Measurements from ENCODE around the gene UNC50.

The UNC50 gene

DNA sequence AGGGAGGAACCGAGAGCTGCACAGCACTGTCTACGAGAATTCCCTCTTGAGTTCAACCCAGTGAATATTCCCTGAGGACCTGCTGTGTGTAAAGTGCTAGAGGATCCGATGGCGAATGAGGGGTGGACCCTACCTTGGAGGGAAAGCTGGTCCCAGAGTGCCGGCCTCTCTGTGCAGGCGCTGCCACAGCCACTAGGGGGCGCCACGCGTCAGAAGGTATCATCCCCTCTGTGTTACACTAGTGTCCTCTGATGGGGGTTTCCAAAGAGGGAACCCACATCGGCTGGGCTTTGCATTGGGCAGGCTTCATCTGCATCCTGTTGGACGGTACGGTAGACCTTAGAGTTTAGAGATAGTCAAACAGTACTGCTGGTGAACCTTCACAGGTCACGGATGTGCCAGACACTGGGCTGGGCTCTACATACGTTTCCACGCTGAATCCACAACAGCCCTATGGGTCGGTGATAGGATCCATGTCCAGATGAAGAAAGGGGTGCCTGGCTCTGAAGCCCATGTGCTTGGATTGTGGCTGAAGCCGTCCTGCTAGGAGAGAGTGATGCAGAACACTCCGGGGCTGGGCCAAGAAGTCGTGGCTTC is 39.1 kb upstream of the UNC50 start:
- peaks cover 78% of the 10 kb centered on the region for H3K36me3 Mint-ChIP-seq (ENCODE audit: insufficient read depth)
- H3K27ac Mint-ChIP-seq: peak overlapping the region; percentile 82 to 90
- H3K27me3 Mint-ChIP-seq: no peaks in the 10 kb centered on the region
- H3K4me1 Mint-ChIP-seq (ENCODE audit: low read depth in 2 of 2): peaks cover 7 to 21% of the 10 kb centered on the region in 2 donors
- H3K9me3 Mint-ChIP-seq: no peaks in the 10 kb centered on the region
- ATAC-seq (replicated peaks) (peak; percentile 95), DNase-seq (peak; percentile 69 to 72 (median 70))
- no peak overlapping the region for H3K4me3 Mint-ChIP-seq

DNA sequence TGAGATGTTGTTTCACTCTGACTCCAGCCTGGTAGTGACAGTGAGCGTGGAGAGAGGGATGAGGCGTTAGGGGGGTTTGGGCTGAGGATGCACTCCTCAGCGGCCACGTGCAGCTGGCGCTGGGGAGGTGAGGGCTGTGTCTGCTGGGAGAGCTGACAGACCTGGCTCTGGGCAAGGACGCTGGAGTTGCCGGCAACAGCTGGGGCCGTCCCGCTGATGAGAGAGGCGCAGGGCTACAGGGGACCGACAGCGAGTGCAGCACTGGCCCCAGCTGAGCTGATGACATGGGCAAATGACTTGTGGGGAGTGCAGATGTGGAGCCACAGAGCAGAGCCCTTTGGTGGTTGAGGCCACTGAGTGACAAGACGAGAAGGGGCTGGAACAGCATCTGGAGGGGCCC is 38.5 kb upstream of the UNC50 start:
- H3K36me3 Mint-ChIP-seq (ENCODE audit: insufficient read depth): peaks cover 82% of the 10 kb centered on the region
- no peak overlapping the region for H3K4me3 Mint-ChIP-seq
- ATAC-seq (replicated peaks) (no peak), DNase-seq (no peak)
- H3K9me3 Mint-ChIP-seq: no peaks in the 10 kb centered on the region
- no peaks in the 10 kb centered on the region for H3K27me3 Mint-ChIP-seq
- H3K27ac Mint-ChIP-seq: peak overlapping the region; percentile 82 to 90
- H3K4me1 Mint-ChIP-seq (ENCODE audit: low read depth in 2 of 2): peaks cover 7 to 21% of the 10 kb centered on the region in 2 donors

DNA sequence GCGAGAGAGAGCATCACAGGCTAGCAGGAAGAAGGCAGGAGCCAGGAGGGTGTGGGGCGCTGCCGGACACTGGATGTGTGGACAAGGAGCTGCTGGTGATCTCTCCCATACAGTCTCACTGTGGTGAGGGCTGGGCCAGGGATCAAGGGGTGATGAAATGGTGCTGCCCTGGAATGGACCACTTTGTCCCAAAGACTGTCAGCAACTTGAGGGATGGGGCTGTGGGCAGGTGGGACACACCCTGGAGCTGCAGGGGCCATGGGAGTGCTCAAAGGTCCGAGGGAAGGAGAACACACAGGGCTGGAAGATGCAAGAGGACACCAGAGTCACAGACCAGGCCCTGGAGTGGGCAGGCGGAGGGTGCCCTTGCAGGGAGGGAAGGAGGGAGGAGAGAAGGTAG is 38.0 kb upstream of the UNC50 start:
- H3K27me3 Mint-ChIP-seq: no peaks in the 10 kb centered on the region
- peaks cover 7 to 21% of the 10 kb centered on the region in 2 donors for H3K4me1 Mint-ChIP-seq (ENCODE audit: low read depth in 2 of 2)
- DNase-seq (no peak), ATAC-seq (replicated peaks) (no peak)
- H3K27ac Mint-ChIP-seq: peak overlapping the region; percentile 82 to 90
- no peaks in the 10 kb centered on the region for H3K9me3 Mint-ChIP-seq
- H3K4me3 Mint-ChIP-seq: no peak overlapping the region
- peaks cover 81% of the 10 kb centered on the region for H3K36me3 Mint-ChIP-seq (ENCODE audit: insufficient read depth)

DNA sequence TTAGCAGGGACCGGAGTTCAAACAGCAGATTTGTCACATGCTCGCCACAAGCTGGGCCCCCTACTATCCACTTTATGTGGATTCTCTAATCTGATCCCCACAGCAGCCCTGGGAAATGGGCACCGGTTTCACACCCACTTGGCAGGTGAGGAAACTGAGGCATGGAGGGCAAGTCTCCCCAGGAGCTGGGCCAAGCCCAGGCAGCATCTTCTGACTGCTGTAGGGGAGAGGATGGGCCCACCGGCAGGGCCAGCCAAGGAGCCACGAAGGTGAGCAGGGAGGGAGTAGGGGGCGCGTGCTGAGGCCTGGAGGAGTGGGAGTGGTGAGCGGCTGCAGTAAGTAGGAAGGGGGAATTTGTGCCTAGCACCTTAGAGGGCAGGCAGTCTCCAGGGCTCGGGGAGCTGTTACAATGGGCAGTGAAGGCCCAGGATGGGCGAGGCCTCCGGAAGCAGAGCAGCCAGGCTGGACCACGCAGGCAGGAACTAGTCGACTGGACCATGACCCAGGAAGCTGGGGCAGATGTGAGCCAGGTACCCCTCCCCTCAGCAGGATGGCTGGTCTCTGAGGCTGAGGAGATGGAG is 37.2 kb upstream of the UNC50 start:
- ATAC-seq (replicated peaks) (no peak), DNase-seq (no peak)
- H3K27ac Mint-ChIP-seq: peak overlapping the region; percentile 25 to 65
- peaks cover 7 to 23% of the 10 kb centered on the region in 2 donors for H3K4me1 Mint-ChIP-seq (ENCODE audit: low read depth in 2 of 2)
- H3K36me3 Mint-ChIP-seq (ENCODE audit: insufficient read depth): peaks cover 76% of the 10 kb centered on the region
- no peak overlapping the region for H3K4me3 Mint-ChIP-seq
- H3K9me3 Mint-ChIP-seq: no peaks in the 10 kb centered on the region
- H3K27me3 Mint-ChIP-seq: no peaks in the 10 kb centered on the region

DNA sequence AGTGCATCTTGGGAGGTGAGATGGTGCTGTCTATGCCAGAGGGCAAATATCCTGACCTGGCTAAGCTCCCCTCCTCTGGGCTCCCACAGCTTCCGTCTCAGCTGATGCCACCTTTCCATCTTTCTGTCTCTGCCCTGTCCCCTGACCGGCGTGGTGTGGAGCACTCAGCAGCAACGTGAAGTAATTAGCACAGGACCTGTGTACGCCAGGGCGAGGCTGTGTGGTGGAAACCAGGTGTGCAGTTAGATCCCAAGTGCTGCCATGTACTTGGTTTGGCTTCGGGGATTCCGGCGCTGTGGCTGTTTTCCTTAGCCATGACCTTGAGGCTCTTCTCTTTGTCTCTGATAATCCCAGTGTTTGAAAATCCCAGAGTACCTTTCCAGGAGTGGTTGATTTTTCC is 36.6 kb upstream of the UNC50 start:
- peak overlapping the region in 1 of 2 donors; percentile 65 for H3K27ac Mint-ChIP-seq
- no peaks in the 10 kb centered on the region for H3K9me3 Mint-ChIP-seq
- no peak overlapping the region for H3K4me3 Mint-ChIP-seq
- H3K27me3 Mint-ChIP-seq: no peaks in the 10 kb centered on the region
- H3K36me3 Mint-ChIP-seq (ENCODE audit: insufficient read depth): peaks cover 74% of the 10 kb centered on the region
- peaks cover 7 to 18% of the 10 kb centered on the region in 2 donors for H3K4me1 Mint-ChIP-seq (ENCODE audit: low read depth in 2 of 2)
- no peak for DNase-seq
- ATAC-seq (replicated peaks): no peak

DNA sequence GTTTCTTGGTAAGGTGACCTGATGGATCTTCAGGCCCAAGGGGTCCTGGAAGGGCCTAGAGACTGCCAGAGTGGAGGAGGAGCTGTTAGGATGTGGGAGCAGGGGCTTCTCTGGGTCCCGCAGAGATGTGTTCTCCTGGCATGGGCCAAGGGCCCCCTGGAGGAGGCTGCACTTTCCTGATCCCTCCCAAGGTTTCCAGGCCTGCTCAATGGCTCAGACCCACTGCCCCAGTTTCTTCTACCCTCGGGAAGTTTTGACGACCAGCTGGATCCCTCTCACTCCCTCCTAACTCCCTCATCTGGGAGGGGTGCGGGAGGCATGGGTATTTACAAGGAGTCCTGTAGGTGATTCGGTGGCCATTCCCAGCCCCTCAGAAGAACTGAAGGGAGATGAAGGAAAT is 36.2 kb upstream of the UNC50 start:
- no peaks in the 10 kb centered on the region for H3K9me3 Mint-ChIP-seq
- peaks cover 74% of the 10 kb centered on the region for H3K36me3 Mint-ChIP-seq (ENCODE audit: insufficient read depth)
- no peak overlapping the region for H3K4me3 Mint-ChIP-seq
- H3K27me3 Mint-ChIP-seq: no peaks in the 10 kb centered on the region
- peak overlapping the region in 1 of 2 donors; percentile 65 for H3K27ac Mint-ChIP-seq
- H3K4me1 Mint-ChIP-seq (ENCODE audit: low read depth in 2 of 2): peaks cover 7 to 14% of the 10 kb centered on the region in 2 donors
- DNase-seq (no peak), ATAC-seq (replicated peaks) (no peak)

DNA sequence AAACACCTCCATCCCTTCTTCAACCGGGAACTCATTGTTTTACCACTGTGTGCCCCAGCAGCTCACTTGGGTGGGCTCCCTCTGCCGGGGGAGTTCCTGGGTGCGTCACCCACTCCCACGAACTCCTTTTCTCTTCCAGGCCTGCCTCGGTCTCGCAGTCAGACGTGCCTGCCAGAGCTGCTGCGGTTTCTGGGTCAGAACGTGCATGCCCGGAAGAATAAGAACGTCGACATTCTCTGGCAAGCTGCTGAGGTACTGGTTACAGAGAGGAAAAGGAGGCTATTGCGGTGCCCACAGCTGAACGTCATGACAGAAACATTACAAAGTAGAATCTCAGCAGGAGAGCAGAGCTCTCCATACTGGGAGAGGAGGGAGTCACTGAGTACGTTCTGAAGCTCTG is 35.7 kb upstream of the UNC50 start:
- ATAC-seq (replicated peaks): no peak
- Mint-ChIP-seq H3K4me3 (no peak overlapping the region), H3K36me3 (ENCODE audit: insufficient read depth) (peaks cover 72% of the 10 kb centered on the region), H3K4me1 (ENCODE audit: low read depth in 2 of 2) (peaks cover 7 to 12% of the 10 kb centered on the region in 2 donors), H3K27me3 (no peaks in the 10 kb centered on the region), H3K27ac (peak overlapping the region in 1 of 2 donors; percentile 65), H3K9me3 (no peaks in the 10 kb centered on the region)
- DNase-seq: no peak

DNA sequence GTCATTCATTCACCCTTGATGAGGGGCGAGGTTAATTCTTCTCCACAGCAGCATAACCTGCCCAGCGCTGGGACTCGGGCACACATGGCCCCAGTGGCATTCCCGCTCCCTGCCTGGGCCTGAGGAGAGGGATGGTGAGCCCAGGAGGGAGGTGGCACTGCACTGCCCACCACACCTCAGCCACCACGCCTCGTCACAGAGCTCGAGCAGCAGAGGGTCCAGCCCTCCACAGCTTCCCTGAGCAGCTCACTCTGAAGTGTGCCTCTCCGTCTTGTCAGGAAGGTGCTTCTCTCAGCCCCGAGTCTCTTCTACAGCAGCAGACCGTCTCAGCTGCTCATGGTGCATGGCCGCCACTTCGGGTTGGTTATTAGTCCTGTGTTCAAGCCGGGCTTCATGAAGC is 35.0 kb upstream of the UNC50 start:
- Mint-ChIP-seq H3K27ac (peak overlapping the region; percentile 41 to 88), H3K9me3 (no peaks in the 10 kb centered on the region), H3K4me3 (no peak overlapping the region), H3K4me1 (ENCODE audit: low read depth in 2 of 2) (peaks cover 7 to 15% of the 10 kb centered on the region in 2 donors), H3K27me3 (no peaks in the 10 kb centered on the region), H3K36me3 (ENCODE audit: insufficient read depth) (peaks cover 72% of the 10 kb centered on the region)
- DNase-seq (no peak), ATAC-seq (replicated peaks) (no peak)

DNA sequence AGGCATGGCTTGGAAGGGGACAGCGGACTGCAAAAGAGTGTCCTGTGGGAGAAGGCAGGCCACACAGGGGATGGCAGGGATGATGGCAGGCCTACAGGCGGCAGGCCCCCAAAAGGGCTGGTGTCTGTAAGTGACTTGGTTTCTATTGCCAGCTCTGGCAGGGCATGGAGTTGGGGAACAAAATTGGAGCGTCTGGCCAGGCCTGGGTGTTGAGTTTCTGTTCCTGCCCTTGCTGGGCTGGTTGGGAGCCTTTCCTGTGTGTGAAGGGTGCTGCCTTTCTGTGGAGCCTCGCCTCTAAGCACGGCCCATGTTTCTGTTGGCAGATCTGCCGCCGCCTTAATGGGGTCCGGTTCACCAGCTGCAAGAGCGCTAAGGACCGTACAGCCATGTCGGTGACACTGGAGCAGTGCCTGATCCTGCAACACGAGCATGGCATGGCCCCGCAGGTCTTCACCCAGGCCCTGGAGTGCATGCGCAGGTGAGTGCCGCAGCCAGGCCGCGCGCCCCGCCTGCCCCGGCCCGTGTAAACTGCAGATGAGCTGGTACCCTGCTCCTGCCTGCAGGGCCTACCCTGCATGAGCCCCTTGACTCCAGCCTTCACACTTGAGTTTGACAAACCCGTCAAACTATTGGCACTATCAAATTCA is 31.6 kb upstream of the UNC50 start:
- DNase-seq (no peak), ATAC-seq (replicated peaks) (no peak)
- Mint-ChIP-seq H3K36me3 (ENCODE audit: insufficient read depth) (peaks cover 74% of the 10 kb centered on the region), H3K4me3 (no peak overlapping the region), H3K9me3 (no peaks in the 10 kb centered on the region), H3K27me3 (no peaks in the 10 kb centered on the region), H3K4me1 (ENCODE audit: low read depth in 2 of 2) (peaks cover 7% of the 10 kb centered on the region in 2 donors), H3K27ac (peak overlapping the region in 1 of 2 donors; percentile 11)

DNA sequence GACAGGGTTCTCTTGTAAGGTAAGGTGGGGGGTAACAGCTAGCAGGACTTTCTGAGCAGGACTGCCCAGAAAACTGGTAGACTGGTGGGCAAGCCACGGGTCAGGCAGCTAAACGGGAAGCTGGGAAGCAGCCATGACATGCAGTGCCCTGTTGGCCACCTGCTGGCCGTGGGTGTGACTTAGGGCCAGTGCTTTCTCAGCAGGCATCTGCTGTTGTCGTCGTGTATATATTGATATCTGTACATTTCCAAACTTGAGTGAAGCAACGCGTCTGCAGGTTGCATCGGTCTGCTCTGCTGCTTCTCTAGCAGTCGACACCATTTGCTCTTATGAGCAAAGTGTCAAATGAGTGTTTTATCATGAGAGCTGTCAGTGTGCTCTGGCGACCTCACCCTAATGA is 31.1 kb upstream of the UNC50 start:
- Mint-ChIP-seq H3K9me3 (no peaks in the 10 kb centered on the region), H3K4me1 (ENCODE audit: low read depth in 2 of 2) (peaks cover 7% of the 10 kb centered on the region in 2 donors), H3K27me3 (no peaks in the 10 kb centered on the region), H3K27ac (no peak overlapping the region), H3K4me3 (no peak overlapping the region), H3K36me3 (ENCODE audit: insufficient read depth) (peaks cover 77% of the 10 kb centered on the region)
- DNase-seq: no peak
- no peak for ATAC-seq (replicated peaks)

DNA sequence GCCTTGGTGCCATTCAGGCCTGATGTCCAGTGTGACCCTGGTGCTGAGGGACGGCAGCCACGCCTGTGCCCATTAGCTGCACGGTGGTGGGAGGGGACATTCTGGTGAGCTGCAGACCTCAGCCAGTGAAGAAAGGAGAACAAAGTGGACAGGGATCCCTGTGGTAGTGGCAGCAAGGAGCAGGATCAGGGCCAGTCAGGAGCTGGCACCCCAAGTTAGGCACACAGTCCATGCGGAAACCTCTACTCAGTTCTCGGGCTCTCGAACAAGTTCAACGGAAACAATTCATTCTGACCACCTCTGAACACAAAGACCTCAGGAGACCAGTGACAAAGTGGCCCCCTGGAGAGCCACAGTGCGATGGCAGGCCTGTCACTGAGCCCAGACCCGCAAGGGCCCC is 30.2 kb upstream of the UNC50 start:
- no peaks in the 10 kb centered on the region for H3K27me3 Mint-ChIP-seq
- H3K9me3 Mint-ChIP-seq: no peaks in the 10 kb centered on the region
- H3K27ac Mint-ChIP-seq: no peak overlapping the region
- H3K36me3 Mint-ChIP-seq (ENCODE audit: insufficient read depth): peaks cover 76% of the 10 kb centered on the region
- peaks cover 3 to 7% of the 10 kb centered on the region in 2 donors for H3K4me1 Mint-ChIP-seq (ENCODE audit: low read depth in 2 of 2)
- H3K4me3 Mint-ChIP-seq: no peak overlapping the region
- DNase-seq (no peak), ATAC-seq (replicated peaks) (no peak)

DNA sequence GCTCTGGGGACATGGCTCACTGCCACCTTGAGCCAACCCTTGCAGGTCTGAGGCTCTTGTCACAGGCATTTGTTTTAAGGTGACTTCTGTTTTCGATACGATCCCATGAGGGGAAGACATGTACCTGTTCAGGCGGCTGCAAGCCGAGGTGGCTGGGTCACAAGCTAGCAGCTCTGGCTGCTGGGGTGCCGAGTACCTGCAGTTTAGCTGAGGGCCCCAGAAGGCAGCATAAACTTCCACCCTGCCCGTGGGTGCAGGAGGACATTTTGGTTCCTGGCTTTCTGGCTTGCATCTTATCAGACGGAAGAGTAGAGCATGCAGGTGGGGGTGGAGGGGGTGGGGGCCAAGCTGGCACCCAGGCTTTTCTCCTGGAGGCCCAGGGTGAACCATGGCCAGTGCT is 28.5 kb upstream of the UNC50 start:
- DNase-seq: no peak
- Mint-ChIP-seq H3K4me3 (no peak overlapping the region), H3K36me3 (ENCODE audit: insufficient read depth) (peaks cover 77% of the 10 kb centered on the region), H3K4me1 (ENCODE audit: low read depth in 2 of 2) (peaks cover 0 to 7% of the 10 kb centered on the region in 2 donors), H3K27me3 (no peaks in the 10 kb centered on the region), H3K9me3 (no peaks in the 10 kb centered on the region), H3K27ac (no peak overlapping the region)
- ATAC-seq (replicated peaks): no peak

DNA sequence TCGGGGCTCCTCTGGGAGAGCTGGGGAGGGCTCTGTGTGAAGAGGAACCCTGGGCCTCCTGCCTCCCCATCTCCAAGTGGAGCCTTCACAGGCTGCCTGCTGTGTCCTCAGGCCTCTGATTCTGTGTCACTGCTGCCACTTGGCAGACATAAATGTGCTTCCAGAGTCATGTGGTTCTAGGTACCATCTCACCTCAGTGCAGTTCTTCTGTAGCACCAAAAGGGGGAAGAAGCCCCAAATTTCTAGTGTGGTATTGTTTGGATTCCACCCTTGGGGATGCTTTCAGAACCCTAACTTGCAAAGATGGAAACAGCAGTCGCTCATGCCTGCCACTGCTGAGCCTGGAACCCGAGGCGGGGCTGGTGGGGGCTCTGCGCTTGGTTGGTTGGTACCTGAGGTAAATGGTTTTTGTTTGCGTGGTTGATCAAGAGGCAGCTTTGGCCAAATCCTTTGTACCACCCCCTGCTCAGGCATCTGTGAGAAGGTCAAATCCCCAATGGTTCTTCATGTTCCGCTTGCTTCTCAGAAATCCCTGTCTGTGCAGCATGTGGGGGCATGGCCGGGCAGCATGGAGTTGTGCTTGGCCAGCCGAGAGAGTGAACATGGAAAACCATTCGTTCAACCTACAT is 27.6 kb upstream of the UNC50 start:
- Mint-ChIP-seq H3K4me3 (no peak overlapping the region), H3K27ac (no peak overlapping the region), H3K27me3 (no peaks in the 10 kb centered on the region), H3K4me1 (ENCODE audit: low read depth in 2 of 2) (peaks cover 0 to 4% of the 10 kb centered on the region in 2 donors), H3K9me3 (no peaks in the 10 kb centered on the region), H3K36me3 (ENCODE audit: insufficient read depth) (peaks cover 79% of the 10 kb centered on the region)
- DNase-seq: no peak
- ATAC-seq (replicated peaks): no peak

DNA sequence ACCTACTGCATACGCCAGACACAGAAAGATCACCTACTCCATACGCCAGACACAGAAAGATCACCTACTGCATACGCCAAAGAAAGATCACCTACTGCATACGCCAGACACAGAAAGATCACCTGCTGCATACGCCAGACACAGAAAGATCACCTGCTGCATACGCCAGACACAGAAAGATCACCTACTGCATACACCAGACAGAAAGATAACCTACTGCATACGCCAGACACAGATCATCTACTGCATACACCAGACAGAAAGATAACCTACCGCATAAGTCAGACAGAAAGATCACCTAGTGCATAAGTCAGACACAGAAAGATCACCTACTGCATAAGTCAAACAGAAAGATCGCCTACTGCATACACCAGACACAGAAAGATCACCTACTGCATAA is 25.9 kb upstream of the UNC50 start:
- ATAC-seq (replicated peaks): no peak
- Mint-ChIP-seq H3K27me3 (no peaks in the 10 kb centered on the region), H3K36me3 (ENCODE audit: insufficient read depth) (peaks cover 86% of the 10 kb centered on the region), H3K27ac (peak overlapping the region in 1 of 2 donors; percentile 92), H3K4me3 (no peak overlapping the region), H3K9me3 (no peaks in the 10 kb centered on the region), H3K4me1 (ENCODE audit: low read depth in 2 of 2) (peaks cover 0 to 7% of the 10 kb centered on the region in 2 donors)
- no peak for DNase-seq

Measured in effector memory CD8-positive, alpha-beta T cell (primary cell).